ENCODE data around the gene TNNC1.

- TF ChIP-seq, protein P1, sequence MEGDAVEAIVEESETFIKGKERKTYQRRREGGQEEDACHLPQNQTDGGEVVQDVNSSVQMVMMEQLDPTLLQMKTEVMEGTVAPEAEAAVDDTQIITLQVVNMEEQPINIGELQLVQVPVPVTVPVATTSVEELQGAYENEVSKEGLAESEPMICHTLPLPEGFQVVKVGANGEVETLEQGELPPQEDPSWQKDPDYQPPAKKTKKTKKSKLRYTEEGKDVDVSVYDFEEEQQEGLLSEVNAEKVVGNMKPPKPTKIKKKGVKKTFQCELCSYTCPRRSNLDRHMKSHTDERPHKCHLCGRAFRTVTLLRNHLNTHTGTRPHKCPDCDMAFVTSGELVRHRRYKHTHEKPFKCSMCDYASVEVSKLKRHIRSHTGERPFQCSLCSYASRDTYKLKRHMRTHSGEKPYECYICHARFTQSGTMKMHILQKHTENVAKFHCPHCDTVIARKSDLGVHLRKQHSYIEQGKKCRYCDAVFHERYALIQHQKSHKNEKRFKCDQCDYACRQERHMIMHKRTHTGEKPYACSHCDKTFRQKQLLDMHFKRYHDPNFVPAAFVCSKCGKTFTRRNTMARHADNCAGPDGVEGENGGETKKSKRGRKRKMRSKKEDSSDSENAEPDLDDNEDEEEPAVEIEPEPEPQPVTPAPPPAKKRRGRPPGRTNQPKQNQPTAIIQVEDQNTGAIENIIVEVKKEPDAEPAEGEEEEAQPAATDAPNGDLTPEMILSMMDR (IDR thresholded peaks at IDR 0.05) = no peak
- TF ChIP-seq POLR2A (IDR thresholded peaks at IDR 0.05) = no peak
Observed at GRCh38 chr3:52468336-52468735, 14.5 kb upstream of the TNNC1 start.

All from uterus (tissue), 2 donors.